NT2/D1 (cell line): Measurements from ENCODE around the gene HERC6.
A peak's percentile ranks its signal among the peaks of the same experiment; 100 is the strongest.
"Not testable (repeated sequence)": the region's sequence is repeated elsewhere in the genome, so short reads cannot be mapped to it uniquely, and the experiment has no call there.

Source experiments
- DNase-seq: peaks from one replicate; pipeline ENCODE4 v3.0.0-alpha.2; 2011; ENCODE audit warnings: low read depth, low spot score
- H3K27me3 ChIP-seq: 2 replicates; pipeline ENCODE4 v1.6.0; 2011; ENCODE audit warnings: mild to moderate bottlenecking; ENCODE audit not compliant: insufficient read length, insufficient read depth
- H3K36me3 ChIP-seq: 2 replicates; pipeline ENCODE4 v1.6.1; 2011; ENCODE audit warnings: mild to moderate bottlenecking, low read length, mixed read lengths; ENCODE audit not compliant: insufficient read depth, insufficient read length
- H3K4me1 ChIP-seq: 2 replicates; pipeline ENCODE4 v1.5.1; 2011; ENCODE audit not compliant: insufficient read depth, insufficient read length
- H3K4me3 ChIP-seq: 2 replicates; pipeline ENCODE4 v1.5.1; 2011; ENCODE audit warnings: low read depth; ENCODE audit not compliant: insufficient read length
- H3K9ac ChIP-seq: 2 replicates; pipeline ENCODE4 v1.6.0; 2011; ENCODE audit warnings: low read depth; ENCODE audit not compliant: insufficient read length
- H3K9me3 ChIP-seq: 2 replicates; pipeline ENCODE4 v1.5.1; 2011; ENCODE audit warnings: mild to moderate bottlenecking, low read length; ENCODE audit not compliant: insufficient read depth
- SUZ12 ChIP-seq: IDR thresholded peaks from 2 replicates; pipeline ENCODE4 v1.6.1; 2011; ENCODE audit not compliant: insufficient read length, insufficient read depth; ENCODE audit errors: extremely low read depth
- YY1 ChIP-seq: IDR thresholded peaks from 2 replicates; pipeline ENCODE4 v1.6.1; 2011; ENCODE audit not compliant: insufficient read length, insufficient read depth
- ZNF274 ChIP-seq: IDR thresholded peaks from 2 replicates; pipeline ENCODE4 v1.6.1; 2011; ENCODE audit warnings: mild to moderate bottlenecking, low read depth, low read length

HERC6 gene

DNA sequence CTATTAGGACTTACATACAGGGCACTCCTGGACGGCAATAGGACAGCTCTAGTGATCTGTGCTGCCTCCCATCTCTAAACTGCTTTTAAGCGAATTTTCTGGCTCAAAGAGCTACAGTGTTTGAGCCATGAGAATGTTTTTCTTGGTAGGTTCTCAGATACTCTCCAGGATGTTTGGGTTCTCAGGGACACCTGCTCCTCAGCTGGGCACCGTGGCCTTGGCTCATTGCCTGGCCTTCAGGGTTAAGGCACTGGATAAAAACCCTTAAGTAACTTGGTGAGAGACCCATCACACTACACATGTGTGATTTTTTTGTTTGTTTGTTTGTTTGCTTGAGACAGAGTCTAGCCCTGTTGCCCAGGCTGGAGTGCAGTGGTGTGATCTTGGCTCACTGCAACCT lies 39.8 kb downstream of the HERC6 start:
- Histone ChIP-seq H3K4me1 (no peaks in the 10 kb centered on the region), H3K4me3 (no peak overlapping the region), H3K9me3 (no peaks in the 10 kb centered on the region), H3K27me3 (no peaks in the 10 kb centered on the region), H3K9ac (no peak overlapping the region), H3K36me3 (peaks cover 6% of the 10 kb centered on the region)
- no peak for DNase-seq
- TF ChIP-seq SUZ12 (no peak), ZNF274 (no peak), YY1 (no peak)

DNA sequence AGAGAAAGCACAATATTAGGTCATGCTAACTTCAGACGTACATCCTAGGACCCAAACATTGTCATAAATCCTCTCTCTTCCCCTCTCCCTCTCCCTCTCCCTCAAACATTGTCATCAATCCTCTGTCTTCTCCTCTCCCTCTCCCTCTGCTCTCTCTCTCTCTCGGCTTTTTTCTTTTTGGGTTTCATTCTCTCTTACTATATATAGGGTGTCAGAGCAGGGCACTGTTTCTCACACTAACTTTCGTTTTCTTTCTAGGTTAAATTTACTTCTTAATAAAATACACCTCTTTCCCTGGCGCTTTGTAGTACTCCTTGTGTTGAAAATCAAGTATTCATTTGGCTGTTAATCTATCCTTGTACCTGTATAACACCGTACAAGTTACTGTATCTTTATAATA lies 41.2 kb downstream of the HERC6 start:
- Histone ChIP-seq H3K36me3 (peaks cover 6% of the 10 kb centered on the region), H3K27me3 (no peaks in the 10 kb centered on the region), H3K4me1 (no peaks in the 10 kb centered on the region), H3K9ac (no peak overlapping the region), H3K9me3 (no peaks in the 10 kb centered on the region), H3K4me3 (no peak overlapping the region)
- no peak for DNase-seq
- TF ChIP-seq YY1, result no peak
- no peak for TF ChIP-seq ZNF274
- TF ChIP-seq SUZ12, result no peak

DNA sequence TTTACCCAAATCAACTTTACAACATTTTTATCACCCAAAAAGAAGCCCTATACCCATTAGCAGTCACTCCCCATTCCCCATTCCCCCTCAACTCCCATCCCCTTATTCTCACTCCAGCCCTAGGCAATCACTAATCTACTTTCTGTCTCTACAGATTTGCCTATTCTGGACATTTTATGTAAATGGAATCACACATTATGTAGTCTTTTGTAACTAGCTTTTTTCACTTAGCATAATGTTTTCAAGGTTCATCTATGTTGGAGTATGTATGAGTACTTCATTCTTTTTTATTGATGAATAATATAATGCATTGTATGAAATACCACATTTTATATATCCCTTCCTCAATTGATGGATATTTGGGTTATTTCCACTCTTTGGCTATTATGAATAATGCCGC lies 42.2 kb downstream of the HERC6 start:
- Histone ChIP-seq H3K4me3 (no peak overlapping the region), H3K9ac (no peak overlapping the region), H3K4me1 (no peaks in the 10 kb centered on the region), H3K27me3 (no peaks in the 10 kb centered on the region), H3K36me3 (peaks cover 1% of the 10 kb centered on the region), H3K9me3 (no peaks in the 10 kb centered on the region)
- no peak for DNase-seq
- TF ChIP-seq ZNF274, result no peak
- TF ChIP-seq YY1, result no peak
- no peak for TF ChIP-seq SUZ12

DNA sequence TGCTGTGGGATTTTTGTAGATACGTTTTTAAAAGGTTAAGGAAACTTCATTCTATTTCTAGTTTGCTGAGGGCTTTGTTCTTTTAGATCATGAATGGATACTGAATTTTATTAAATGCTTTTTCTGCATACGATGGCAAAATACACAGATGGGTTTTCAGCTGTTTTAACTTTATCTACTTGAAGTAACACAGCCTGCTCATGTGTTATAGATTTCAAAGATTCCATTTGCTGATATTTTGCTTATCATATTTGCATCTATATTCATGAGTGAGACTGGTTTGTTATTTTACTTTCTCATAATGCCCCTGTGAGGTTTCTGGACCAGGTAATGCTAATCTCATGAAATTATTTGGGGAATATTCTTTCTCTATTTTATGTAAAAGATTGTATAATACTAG lies 43.8 kb downstream of the HERC6 start:
- TF ChIP-seq YY1, result no peak
- Histone ChIP-seq H3K36me3 (no peaks in the 10 kb centered on the region), H3K27me3 (no peaks in the 10 kb centered on the region), H3K9ac (no peak overlapping the region), H3K4me1 (no peaks in the 10 kb centered on the region), H3K9me3 (no peaks in the 10 kb centered on the region), H3K4me3 (no peak overlapping the region)
- no peak for DNase-seq

DNA sequence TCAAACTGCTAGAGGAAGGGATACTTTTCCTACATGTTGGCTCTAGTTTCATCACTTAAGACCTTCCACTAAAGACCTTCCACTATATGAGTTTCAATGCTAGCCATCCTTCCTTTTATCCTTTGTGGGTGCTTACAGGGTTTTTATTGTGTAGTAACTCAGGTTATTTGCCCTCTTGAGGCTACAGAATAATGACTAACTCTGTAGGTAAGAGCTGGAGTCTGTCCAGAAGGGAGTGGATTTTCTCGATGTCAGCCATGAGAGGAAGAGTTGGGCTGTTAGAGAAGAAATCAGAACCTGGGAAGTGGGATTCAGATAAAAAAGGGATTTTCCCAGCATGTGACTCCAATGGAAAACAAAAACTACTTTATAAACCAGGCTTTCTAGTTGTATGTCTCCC lies 50.7 kb downstream of the HERC6 start:
- no peaks in the 10 kb centered on the region for H3K36me3 ChIP-seq
- TF ChIP-seq SUZ12 (no peak), YY1 (no peak), ZNF274 (no peak)
- no peak overlapping the region for H3K4me3 ChIP-seq
- no peaks in the 10 kb centered on the region for H3K4me1 ChIP-seq
- peaks cover 9% of the 10 kb centered on the region; the same call in 1 of the 2 replicates for H3K9me3 ChIP-seq
- H3K9ac ChIP-seq, result no peak overlapping the region
- no peak for DNase-seq
- H3K27me3 ChIP-seq, result no peaks in the 10 kb centered on the region

DNA sequence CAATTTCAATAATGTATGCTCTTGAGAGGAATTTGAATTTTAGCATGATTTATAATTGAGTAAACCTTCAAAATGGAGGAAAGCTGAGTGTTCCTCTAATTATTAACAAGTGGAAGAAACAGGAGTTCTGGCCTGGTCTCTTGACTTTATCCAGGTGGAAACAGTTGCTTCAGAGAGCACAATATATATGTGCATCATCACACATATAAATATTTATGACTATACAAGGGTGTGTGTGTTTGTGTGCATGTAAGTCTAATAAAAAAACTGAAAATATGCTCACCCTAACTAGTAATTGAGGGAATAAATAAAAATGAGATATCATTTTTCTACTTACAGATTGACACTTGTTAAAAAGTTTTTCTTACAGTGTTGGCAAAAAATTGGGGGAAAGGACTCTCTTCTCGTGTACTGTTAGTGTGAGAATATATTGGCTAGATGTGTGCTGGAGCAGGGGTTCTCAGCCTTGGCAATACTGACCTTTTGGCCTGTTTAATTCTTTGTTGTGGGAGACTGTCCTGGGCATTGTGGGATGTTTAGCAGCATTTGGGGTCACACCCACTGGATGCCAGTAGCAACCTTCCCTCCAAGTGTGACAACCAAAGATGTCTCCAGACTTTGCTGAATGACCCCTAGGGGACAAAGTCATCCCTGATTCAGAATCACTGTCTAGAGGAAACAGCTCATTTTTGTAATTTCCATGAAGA lies 57.5 kb downstream of the HERC6 start:
- no peaks in the 10 kb centered on the region for H3K36me3 ChIP-seq
- H3K27me3 ChIP-seq, result no peaks in the 10 kb centered on the region
- DNase-seq, result no peak
- no peak overlapping the region for H3K4me3 ChIP-seq
- H3K9me3 ChIP-seq, result peaks cover 19% of the 10 kb centered on the region; the same call in 1 of the 2 replicates
- no peak overlapping the region for H3K9ac ChIP-seq
- no peaks in the 10 kb centered on the region for H3K4me1 ChIP-seq
- TF ChIP-seq SUZ12, result no peak
- TF ChIP-seq ZNF274, result no peak
- no peak for TF ChIP-seq YY1

DNA sequence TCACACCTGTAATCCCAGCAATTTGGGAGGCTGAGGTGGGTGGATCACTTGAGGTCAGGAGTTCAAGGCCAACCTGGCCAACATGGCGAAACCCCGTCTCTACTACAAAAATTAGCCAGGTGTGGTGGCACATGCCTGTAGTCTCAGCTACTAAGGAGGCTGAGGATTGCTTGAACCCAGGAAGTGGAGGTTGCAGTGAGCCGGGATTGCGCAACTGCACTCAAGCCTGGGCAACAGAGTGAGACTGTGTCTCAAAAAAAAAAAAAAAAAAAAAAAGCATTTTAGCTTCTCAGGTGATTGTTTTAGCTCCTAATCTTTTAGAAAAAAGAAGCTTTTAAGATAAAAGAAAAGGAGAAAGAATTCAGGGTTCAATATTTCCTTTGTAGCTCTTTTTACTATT lies 59.2 kb downstream of the HERC6 start:
- not testable (repeated sequence) for DNase-seq, H3K4me3 ChIP-seq, H3K4me1 ChIP-seq

DNA sequence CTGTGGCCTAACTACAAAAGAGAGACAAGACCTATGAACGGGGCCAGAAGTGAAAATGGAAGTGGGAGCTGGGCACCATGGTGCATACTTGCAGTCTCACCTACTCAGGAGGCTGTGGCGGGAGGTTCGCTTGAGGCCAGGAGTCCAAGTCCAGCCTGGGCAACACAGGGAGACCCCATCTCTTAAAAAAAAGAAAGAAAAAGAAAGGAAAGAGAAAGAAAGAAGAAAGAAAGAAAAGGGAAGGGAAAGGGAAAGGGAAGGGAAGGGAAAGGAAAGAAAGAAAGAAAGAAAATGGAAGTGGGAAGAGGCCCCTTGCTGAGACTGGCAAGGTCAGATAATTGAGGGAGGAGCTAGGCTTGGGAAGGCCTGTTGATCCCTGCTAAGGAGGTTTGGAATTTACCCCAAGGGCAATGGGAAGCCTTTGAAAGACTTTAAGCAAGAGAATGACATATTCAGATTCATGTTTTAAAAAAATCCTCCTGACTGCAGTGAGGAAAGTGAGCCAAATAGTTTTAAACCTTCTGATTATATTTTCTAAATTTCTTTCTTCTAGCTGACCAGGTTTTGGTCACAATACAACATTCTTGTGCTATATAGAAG lies 60.6 kb downstream of the HERC6 start:
- H3K36me3 ChIP-seq, result peaks cover 11% of the 10 kb centered on the region
- no peak overlapping the region for H3K9ac ChIP-seq
- peak; percentile 80 for DNase-seq
- no peaks in the 10 kb centered on the region for H3K4me1 ChIP-seq
- no peaks in the 10 kb centered on the region for H3K27me3 ChIP-seq
- H3K4me3 ChIP-seq, result no peak overlapping the region
- TF ChIP-seq SUZ12, result no peak
- TF ChIP-seq ZNF274, result no peak
- TF ChIP-seq YY1, result no peak
- peaks cover 28% of the 10 kb centered on the region for H3K9me3 ChIP-seq

More for the DNA sequence above, 59.2 kb downstream of the HERC6 start:
- not testable (repeated sequence) for H3K36me3 ChIP-seq, H3K27me3 ChIP-seq, H3K9ac ChIP-seq
- peaks cover 26% of the 10 kb centered on the region for H3K9me3 ChIP-seq
